NCI-H510A (cell line): ENCODE data around the gene PLCB1.
"Not testable (repeated sequence)": the region's sequence is repeated elsewhere in the genome, so short reads cannot be mapped to it uniquely, and the experiment has no call there.

Source experiments
- DNase-seq: peaks from one replicate; lab custom pipeline; 2025; lab: John Stamatoyannopoulos, UW

The PLCB1 gene

GRCh38 chr20:8602389-8603116, 470.5 kb downstream of the PLCB1 start:
- DNase-seq: no peak

- DNase-seq: no peak
These were observed 476.4 kb downstream of the PLCB1 start for GRCh38 chr20:8608470-8608869.

- no peak for DNase-seq
These were observed 484.7 kb downstream of the PLCB1 start for GRCh38 chr20:8616792-8617191.

- no peak for DNase-seq
These were observed 488.9 kb downstream of the PLCB1 start for GRCh38 chr20:8621001-8621400.

- DNase-seq: no peak
These were observed 492.0 kb downstream of the PLCB1 start for GRCh38 chr20:8624046-8624445.

- DNase-seq: no peak
These were observed 492.6 kb downstream of the PLCB1 start for GRCh38 chr20:8624616-8625015.

- no peak for DNase-seq
These were observed 495.4 kb downstream of the PLCB1 start for GRCh38 chr20:8627340-8628004.

- no peak for DNase-seq
These were observed 499.2 kb downstream of the PLCB1 start for GRCh38 chr20:8631271-8631670.

GRCh38 chr20:8633366-8633765, 501.3 kb downstream of the PLCB1 start:
- no peak for DNase-seq

- no peak for DNase-seq
These were observed 503.0 kb downstream of the PLCB1 start for GRCh38 chr20:8635048-8635572.

GRCh38 chr20:8635837-8636236, 503.8 kb downstream of the PLCB1 start:
- no peak for DNase-seq

GRCh38 chr20:8639112-8639778, 507.2 kb downstream of the PLCB1 start:
- DNase-seq: no peak

- no peak for DNase-seq
These were observed 508.4 kb downstream of the PLCB1 start for GRCh38 chr20:8640461-8640860.

GRCh38 chr20:8642247-8642646, 510.2 kb downstream of the PLCB1 start:
- DNase-seq: no peak

- DNase-seq: not testable (repeated sequence)
These were observed 512.4 kb downstream of the PLCB1 start for GRCh38 chr20:8644468-8644867.

GRCh38 chr20:8645326-8645725, 513.3 kb downstream of the PLCB1 start:
- no peak for DNase-seq

GRCh38 chr20:8646033-8646441, 514.0 kb downstream of the PLCB1 start:
- no peak for DNase-seq

- DNase-seq: no peak
These were observed 514.6 kb downstream of the PLCB1 start for GRCh38 chr20:8646716-8647115.

GRCh38 chr20:8647961-8648441, 515.9 kb downstream of the PLCB1 start:
- DNase-seq: no peak

- DNase-seq: no peak
These were observed 516.4 kb downstream of the PLCB1 start for GRCh38 chr20:8648466-8648865.

- no peak for DNase-seq
These were observed 520.3 kb downstream of the PLCB1 start for GRCh38 chr20:8652396-8652795.

GRCh38 chr20:8654486-8654885, 522.4 kb downstream of the PLCB1 start:
- DNase-seq: no peak

GRCh38 chr20:8656335-8656734, 524.3 kb downstream of the PLCB1 start:
- DNase-seq: no peak
